ENCODE measurements around the gene FREM3. TPM values are rescaled to one million over a fixed set of nuclear protein-coding genes. Genes with fewer than 3 reads are reported as not detected.

Gene FREM3
- total and polyA plus RNA-seq, 8 donors, result not detected

DNA sequence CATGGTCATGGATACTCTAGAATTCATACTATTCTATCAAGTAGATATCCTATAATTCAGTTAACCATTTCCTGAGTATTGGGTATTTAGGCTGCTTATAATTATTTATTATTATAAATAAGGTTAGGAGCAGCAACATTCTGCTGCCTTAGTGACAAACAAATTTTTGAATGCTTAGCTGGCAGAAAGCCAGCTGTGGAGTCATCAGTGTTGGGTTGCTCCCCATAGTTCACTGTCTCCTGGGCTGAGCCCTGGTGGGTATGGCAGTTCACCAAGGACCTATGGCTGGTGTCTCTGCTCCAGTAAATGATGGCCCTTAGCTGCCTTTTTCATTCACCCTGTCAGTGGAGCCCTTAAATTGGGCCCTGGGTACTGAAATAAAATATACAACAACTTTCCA lies 125.1 kb downstream of the FREM3 start:
- Histone ChIP-seq H3K4me1 (no peaks in the 10 kb centered on the region), H3K9me3 (no peaks in the 10 kb centered on the region), H3K36me3 (no peaks in the 10 kb centered on the region), H3K4me3 (no peak overlapping the region), H3K27me3 (no peaks in the 10 kb centered on the region), H3K27ac (no peak overlapping the region)
- intact Hi-C loops (cut with DNase I), result no loop called here
- FAIRE-seq (no peak), DNase-seq (no peak), ATAC-seq (no peak)
- TF ChIP-seq, protein P1, sequence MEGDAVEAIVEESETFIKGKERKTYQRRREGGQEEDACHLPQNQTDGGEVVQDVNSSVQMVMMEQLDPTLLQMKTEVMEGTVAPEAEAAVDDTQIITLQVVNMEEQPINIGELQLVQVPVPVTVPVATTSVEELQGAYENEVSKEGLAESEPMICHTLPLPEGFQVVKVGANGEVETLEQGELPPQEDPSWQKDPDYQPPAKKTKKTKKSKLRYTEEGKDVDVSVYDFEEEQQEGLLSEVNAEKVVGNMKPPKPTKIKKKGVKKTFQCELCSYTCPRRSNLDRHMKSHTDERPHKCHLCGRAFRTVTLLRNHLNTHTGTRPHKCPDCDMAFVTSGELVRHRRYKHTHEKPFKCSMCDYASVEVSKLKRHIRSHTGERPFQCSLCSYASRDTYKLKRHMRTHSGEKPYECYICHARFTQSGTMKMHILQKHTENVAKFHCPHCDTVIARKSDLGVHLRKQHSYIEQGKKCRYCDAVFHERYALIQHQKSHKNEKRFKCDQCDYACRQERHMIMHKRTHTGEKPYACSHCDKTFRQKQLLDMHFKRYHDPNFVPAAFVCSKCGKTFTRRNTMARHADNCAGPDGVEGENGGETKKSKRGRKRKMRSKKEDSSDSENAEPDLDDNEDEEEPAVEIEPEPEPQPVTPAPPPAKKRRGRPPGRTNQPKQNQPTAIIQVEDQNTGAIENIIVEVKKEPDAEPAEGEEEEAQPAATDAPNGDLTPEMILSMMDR (IDR thresholded peaks at IDR 0.05), result no peak

DNA sequence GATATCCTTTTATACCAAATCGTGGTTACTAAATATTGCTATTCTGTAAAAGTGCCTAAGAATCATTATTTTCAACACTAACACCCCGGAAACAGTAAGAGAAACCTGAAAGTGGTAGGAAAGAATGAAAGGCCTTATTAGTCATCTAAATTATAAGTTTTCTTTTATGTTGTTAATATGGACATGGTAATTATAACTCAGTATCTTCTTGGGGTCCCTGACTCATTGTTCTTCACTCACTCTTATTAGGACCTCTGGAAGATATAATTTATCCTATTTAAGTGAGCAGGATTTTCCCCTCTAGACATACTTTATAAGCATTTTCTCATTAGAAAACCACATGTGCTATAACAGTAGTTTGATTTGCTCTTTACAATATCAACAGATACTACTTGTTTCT lies 136.0 kb downstream of the FREM3 start:
- Histone ChIP-seq H3K4me3 (no peak overlapping the region), H3K27me3 (no peaks in the 10 kb centered on the region), H3K9me3 (no peaks in the 10 kb centered on the region), H3K27ac (no peak overlapping the region), H3K4me1 (no peaks in the 10 kb centered on the region), H3K36me3 (no peaks in the 10 kb centered on the region)
- WGBS, 2 donors, result 82 to 87% methylated on average over 2 of the region's 2 CpGs
- no peak for ATAC-seq
- FAIRE-seq, result no peak
- no peak for DNase-seq
- TF ChIP-seq, protein P1 (IDR thresholded peaks at IDR 0.05), result no peak
- intact Hi-C loops (cut with DNase I), result no loop called here

- DNase-seq (peak in 1 of 6 donors; percentile 54), ATAC-seq (peak in 1 of 4 donors; percentile 7), FAIRE-seq (no peak)
- no peaks in the 10 kb centered on the region for H3K4me1 ChIP-seq
- peak overlapping the region in 1 of 4 donors; percentile 72 for H3K27ac ChIP-seq
- peak overlapping the region; percentile 41 to 76 (median 46) for H3K4me3 ChIP-seq
- TF ChIP-seq, protein P1 (IDR thresholded peaks at IDR 0.05), result no peak
- H3K27me3 ChIP-seq, result no peaks in the 10 kb centered on the region
- intact Hi-C loops (cut with DNase I), result no loop called here
- WGBS, 2 donors, result 37 to 40% methylated on average over 17 of the region's 17 CpGs
- no peaks in the 10 kb centered on the region for H3K9me3 ChIP-seq
- no peaks in the 10 kb centered on the region for H3K36me3 ChIP-seq
Observed at GRCh38 chr4:143559757-143560147, 140.7 kb downstream of the FREM3 start.

DNA sequence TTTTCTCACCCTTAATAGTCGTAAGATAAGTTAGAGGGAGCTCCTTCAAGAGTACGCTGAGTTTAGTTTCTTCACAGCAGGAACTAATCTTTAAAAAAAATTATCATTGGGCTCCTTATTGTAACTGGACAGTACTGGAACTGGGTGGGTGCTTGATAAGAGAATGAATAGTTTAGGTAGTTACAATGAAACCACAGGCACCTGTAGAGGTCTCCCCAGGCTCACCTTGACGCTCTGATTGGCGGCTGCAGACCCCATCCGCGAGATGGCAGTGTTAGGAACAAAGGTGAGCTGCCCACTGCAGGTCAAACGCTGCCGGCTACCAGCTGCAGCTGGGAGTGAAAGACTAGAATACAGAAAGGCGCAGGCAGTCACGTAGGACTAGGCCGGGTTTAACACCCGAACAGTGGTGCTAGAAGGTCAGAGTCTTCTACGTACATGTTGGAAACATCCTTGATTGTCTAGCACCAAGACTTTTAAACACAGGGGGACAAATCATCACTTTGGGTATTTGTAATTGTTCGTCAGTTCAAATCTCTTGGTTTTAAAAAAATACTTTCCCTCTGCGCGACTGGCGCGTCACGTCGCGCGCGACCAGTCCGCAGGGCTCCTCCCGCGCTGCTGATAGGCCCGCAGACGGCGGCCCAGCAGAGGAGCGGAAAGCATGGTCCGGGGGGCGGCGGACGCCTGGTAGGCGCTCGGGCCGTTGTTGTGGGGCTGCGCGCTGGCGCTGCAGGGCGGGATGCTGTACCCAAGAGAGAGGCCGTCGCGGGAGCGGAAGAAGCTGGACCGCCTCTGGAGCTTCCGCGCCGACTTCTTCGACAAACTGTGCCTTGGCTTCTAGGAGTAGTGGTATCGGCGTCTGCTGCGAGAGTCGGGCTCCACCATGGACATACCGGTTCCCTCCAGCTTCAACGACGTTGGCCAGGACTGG lies 141.4 kb downstream of the FREM3 start:
- intact Hi-C loops (cut with DNase I), result no loop called here
- WGBS, 2 donors, result 0 to 1% methylated on average over 57 of the region's 57 CpGs
- FAIRE-seq, result no peak

More for the DNA sequence above, 141.4 kb downstream of the FREM3 start:
- DNase-seq (peak; percentile 79 to 92 (median 86)), ATAC-seq (peak; percentile 93 to 98 (median 98))
- Histone ChIP-seq H3K36me3 (no peaks in the 10 kb centered on the region), H3K9me3 (no peaks in the 10 kb centered on the region), H3K27ac (peak overlapping the region; percentile 23 to 72 (median 54)), H3K4me1 (no peaks in the 10 kb centered on the region), H3K4me3 (peak overlapping the region; percentile 41 to 76 (median 46)), H3K27me3 (no peaks in the 10 kb centered on the region)
- TF ChIP-seq, protein P1 (IDR thresholded peaks at IDR 0.05), result peak; percentile 12 to 61 (median 44)

All from pancreas (tissue), 10 donors.